Astrocyte (in vitro differentiated cells and primary cell): ENCODE results near the gene GPX4. TPM values are rescaled to one million over a fixed set of nuclear protein-coding genes. Genes with fewer than 3 reads are reported as not detected.

ENCODE experiments used
- DNase-seq: peaks from one replicate; pipeline ENCODE4 v3.0.0-alpha.2; 2010; ENCODE audit warnings: low read depth
- FAIRE-seq: peaks from 2 replicates; lab custom pipeline; 2011; peaks lifted over from hg19 to GRCh38; lab: Jason Lieb, UNC
- H2AFZ ChIP-seq: 2 replicates; pipeline ENCODE4 v1.6.0; 2012; ENCODE audit warnings: low read depth, low read length, inconsistent platforms
- H3K27ac ChIP-seq: 2 replicates; pipeline ENCODE4 v1.5.1; 2011; ENCODE audit warnings: low read depth, low read length, inconsistent platforms
- H3K27me3 ChIP-seq: 2 replicates; pipeline ENCODE4 v1.6.0; 2011; ENCODE audit warnings: low read length, inconsistent platforms; ENCODE audit not compliant: insufficient read depth
- H3K36me3 ChIP-seq: 2 replicates; pipeline ENCODE4 v1.5.1; 2011; ENCODE audit warnings: low read length, inconsistent platforms; ENCODE audit not compliant: insufficient read depth
- H3K4me1 ChIP-seq: 2 replicates; pipeline ENCODE4 v1.5.1; 2011; ENCODE audit warnings: low read length, inconsistent platforms; ENCODE audit not compliant: insufficient read depth
- H3K4me2 ChIP-seq: 2 replicates; pipeline ENCODE4 v1.6.0; 2012; ENCODE audit warnings: low read length, inconsistent platforms
- H3K4me3 ChIP-seq: 2 replicates; pipeline ENCODE4 v1.5.1; 2011; ENCODE audit warnings: low read depth, mild to moderate bottlenecking, low read length, inconsistent platforms; ENCODE audit not compliant: insufficient read depth
- H3K79me2 ChIP-seq: 2 replicates; pipeline ENCODE4 v1.6.0; 2012; ENCODE audit warnings: mild to moderate bottlenecking, low read length, inconsistent platforms; ENCODE audit not compliant: insufficient read depth
- H3K9ac ChIP-seq: 2 replicates; pipeline ENCODE4 v1.6.0; 2012; ENCODE audit warnings: mild to moderate bottlenecking, low read length, inconsistent platforms
- H3K9me3 ChIP-seq: 2 replicates; pipeline ENCODE4 v1.5.1; 2012; ENCODE audit warnings: low read depth, mild to moderate bottlenecking, low read length, inconsistent platforms; ENCODE audit not compliant: insufficient read depth
- H4K20me1 ChIP-seq: 2 replicates; pipeline ENCODE4 v1.6.0; 2012; ENCODE audit warnings: low read length, inconsistent platforms; ENCODE audit not compliant: insufficient read depth
- H3K27ac Mint-ChIP-seq: one replicate; pipeline ENCODE4 v1.8.0; 2021; ENCODE audit warnings: mild to moderate bottlenecking, mixed read lengths; ENCODE audit not compliant: unreplicated experiment
- H3K27me3 Mint-ChIP-seq: one replicate; pipeline ENCODE4 v1.8.0; 2021; ENCODE audit warnings: low read depth, mixed read lengths; ENCODE audit not compliant: unreplicated experiment
- H3K36me3 Mint-ChIP-seq: one replicate; pipeline ENCODE4 v1.8.0; 2021; ENCODE audit warnings: low read depth, mixed read lengths; ENCODE audit not compliant: unreplicated experiment
- H3K4me1 Mint-ChIP-seq: one replicate; pipeline ENCODE4 v1.8.0; 2021; ENCODE audit warnings: low read depth, mixed read lengths; ENCODE audit not compliant: unreplicated experiment
- H3K4me3 Mint-ChIP-seq: one replicate; pipeline ENCODE4 v1.8.0; 2021; ENCODE audit warnings: mild to moderate bottlenecking, moderate library complexity, mixed read lengths; ENCODE audit not compliant: unreplicated experiment
- H3K9me3 Mint-ChIP-seq: one replicate; pipeline ENCODE4 v1.8.0; 2021; ENCODE audit warnings: mild to moderate bottlenecking, mixed read lengths; ENCODE audit not compliant: unreplicated experiment
- CTCF ChIP-seq: IDR thresholded peaks from 2 replicates; pipeline ENCODE4 v1.5.1; 2011; ENCODE audit warnings: low read depth, mild to moderate bottlenecking, inconsistent platforms, low read length, moderate library complexity; ENCODE audit not compliant: insufficient read depth
- EZH2 ChIP-seq: IDR thresholded peaks from 2 replicates; pipeline ENCODE4 v1.6.1; 2012; ENCODE audit warnings: mild to moderate bottlenecking, low read length, inconsistent platforms; ENCODE audit not compliant: insufficient read depth
- total RNA-seq: library from RNA; stranded (reverse); gene quantifications from 2 replicates; pipeline ENCODE4 v1.2.1, GENCODE V29; 2021

GPX4 gene
- total RNA-seq, 1 donor from 2014 or later = 325 TPM

- FAIRE-seq (no peak), DNase-seq (no peak)
- no peaks in the 10 kb centered on the region for H3K36me3 ChIP-seq
- Mint-ChIP-seq H3K27ac (no peak overlapping the region), H3K9me3 (no peaks in the 10 kb centered on the region), H3K36me3 (peaks cover 5% of the 10 kb centered on the region), H3K4me1 (peaks cover 3% of the 10 kb centered on the region), H3K27me3 (peaks cover 2% of the 10 kb centered on the region), H3K4me3 (no peak overlapping the region)
- H3K79me2 ChIP-seq = no peaks in the 10 kb centered on the region
- no peak overlapping the region for H3K27ac ChIP-seq
- no peak overlapping the region for H3K4me3 ChIP-seq
- peaks cover 9% of the 10 kb centered on the region for H4K20me1 ChIP-seq
- peaks cover 3% of the 10 kb centered on the region for H3K4me1 ChIP-seq
- H3K4me2 ChIP-seq = no peak overlapping the region
- H3K9me3 ChIP-seq = peaks cover 14% of the 10 kb centered on the region
- no peak overlapping the region for H3K9ac ChIP-seq
- peaks cover 5% of the 10 kb centered on the region for H3K27me3 ChIP-seq
- H2AFZ ChIP-seq = no peak overlapping the region
- no peak for TF ChIP-seq EZH2
- no peak for TF ChIP-seq CTCF
These were observed 41.3 kb upstream of the GPX4 start for GRCh38 chr19:1062387-1063029.

GRCh38 chr19:1063030-1063908 lies 40.5 kb upstream of the GPX4 start:
- H3K4me3 ChIP-seq = no peak overlapping the region
- H3K4me3 Mint-ChIP-seq = no peak overlapping the region
- no peak overlapping the region for H3K4me2 ChIP-seq
- peaks cover 6% of the 10 kb centered on the region for H3K27me3 Mint-ChIP-seq
- H3K4me1 Mint-ChIP-seq = peaks cover 3% of the 10 kb centered on the region
- H3K79me2 ChIP-seq = no peaks in the 10 kb centered on the region
- no peak overlapping the region for H2AFZ ChIP-seq
- no peaks in the 10 kb centered on the region for H3K9me3 Mint-ChIP-seq
- TF ChIP-seq EZH2 = no peak
- peaks cover 5% of the 10 kb centered on the region for H3K27me3 ChIP-seq
- H4K20me1 ChIP-seq = peaks cover 9% of the 10 kb centered on the region
- peak overlapping the region; percentile 53 for H3K27ac Mint-ChIP-seq
- DNase-seq (no peak), FAIRE-seq (no peak)
- no peak overlapping the region for H3K27ac ChIP-seq
- no peaks in the 10 kb centered on the region for H3K36me3 ChIP-seq
- H3K9me3 ChIP-seq = peaks cover 7% of the 10 kb centered on the region
- no peaks in the 10 kb centered on the region for H3K36me3 Mint-ChIP-seq
- no peak overlapping the region for H3K9ac ChIP-seq
- H3K4me1 ChIP-seq = peaks cover 3% of the 10 kb centered on the region

- Mint-ChIP-seq H3K9me3 (no peaks in the 10 kb centered on the region), H3K4me1 (peaks cover 3% of the 10 kb centered on the region), H3K36me3 (no peaks in the 10 kb centered on the region), H3K4me3 (no peak overlapping the region), H3K27me3 (peaks cover 12% of the 10 kb centered on the region), H3K27ac (no peak overlapping the region)
- DNase-seq = no peak
- Histone ChIP-seq H3K4me3 (no peak overlapping the region), H3K79me2 (no peaks in the 10 kb centered on the region), H2AFZ (no peak overlapping the region), H3K4me1 (peaks cover 3% of the 10 kb centered on the region), H3K27ac (no peak overlapping the region), H3K4me2 (no peak overlapping the region), H3K9me3 (no peaks in the 10 kb centered on the region), H3K9ac (no peak overlapping the region), H4K20me1 (peaks cover 9% of the 10 kb centered on the region), H3K36me3 (no peaks in the 10 kb centered on the region), H3K27me3 (peaks cover 10% of the 10 kb centered on the region)
- no peak for TF ChIP-seq CTCF
- TF ChIP-seq EZH2 = no peak
- no peak for FAIRE-seq
These were observed 39.7 kb upstream of the GPX4 start for GRCh38 chr19:1063909-1064660.
